ENCODE measurements around the gene PRR19. TPM values are rescaled to one million over a fixed set of nuclear protein-coding genes. Genes with fewer than 3 reads are reported as not detected.

Gene PRR19
- total RNA-seq, 1 experiment from 2014 or later, result not detected

GRCh38 chr19:42303876-42304275, 1.9 kb downstream of the PRR19 start:
- DNase-seq (no peak), ATAC-seq (no peak)
- H3F3A ChIP-seq (ENCODE audit: low read length, unreplicated experiment), result no peaks in the 10 kb centered on the region
- no peaks in the 10 kb centered on the region for H3K9me3 ChIP-seq (ENCODE audit: low read length)
- POLR2A ChIA-PET (ENCODE audit: unreplicated experiment), result no interaction called here
- no peak overlapping the region for H3K9ac ChIP-seq (ENCODE audit: low read length)
- TF ChIP-seq CTCF (conservative IDR thresholded peaks at IDR 0.05; ENCODE audit: low read depth, low read length) (no peak), EZH2 (IDR thresholded peaks at IDR 0.05; ENCODE audit: low read length, unreplicated experiment) (no peak), EZH2phosphoT487 (IDR thresholded peaks at IDR 0.05; ENCODE audit: borderline replicate concordance, low read length) (no peak)
- H2AFZ ChIP-seq (ENCODE audit: low read length), result no peak overlapping the region
- CTCF ChIA-PET, result no interaction called here
- H3K27me3 ChIP-seq (ENCODE audit: low read length), result no peaks in the 10 kb centered on the region
- BruUV-seq (replicated peaks), result no TSS peak
- H3K27ac ChIP-seq (ENCODE audit: low read length), result no peak overlapping the region
- H3K9me2 ChIP-seq (replicated peaks; ENCODE audit: low read length), result no peaks in the 10 kb centered on the region
- no peak overlapping the region for H3K4me2 ChIP-seq (ENCODE audit: low read length)
- H4K20me1 ChIP-seq (ENCODE audit: low read length), result no peaks in the 10 kb centered on the region
- no peak overlapping the region for H3K4me3 ChIP-seq (ENCODE audit: low read length)
- H3K4me1 ChIP-seq (ENCODE audit: insufficient read depth, low read length), result no peaks in the 10 kb centered on the region
- no peaks in the 10 kb centered on the region for H3K36me3 ChIP-seq (ENCODE audit: low read depth, low read length)
- intact Hi-C loops (cut with micrococcal nuclease), result no loop called here
- H3K79me2 ChIP-seq (ENCODE audit: low read length), result no peaks in the 10 kb centered on the region

DNA sequence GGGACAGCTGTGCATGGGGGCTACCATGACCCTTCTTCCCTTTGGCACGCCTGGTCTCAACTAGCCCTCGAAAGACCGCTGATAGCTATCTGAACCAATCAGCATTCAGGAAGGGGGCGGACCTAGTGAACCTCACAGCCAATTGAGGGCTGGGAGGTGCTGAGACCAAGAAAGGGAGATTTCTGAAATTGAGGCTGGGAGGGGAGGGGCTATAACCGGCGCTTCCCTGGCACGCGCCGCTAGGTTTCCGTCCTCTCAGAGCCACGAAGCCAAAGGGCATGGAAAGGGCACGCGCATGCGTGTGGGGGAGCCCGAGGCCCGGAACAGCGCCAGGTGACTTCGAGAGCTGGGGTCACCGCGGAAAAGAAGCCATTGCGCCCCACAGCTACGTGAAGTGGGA, 4.7 kb downstream of the PRR19 start:
- Histone ChIP-seq H3K27me3 (ENCODE audit: low read length) (no peaks in the 10 kb centered on the region), H3F3A (ENCODE audit: low read length, unreplicated experiment) (no peaks in the 10 kb centered on the region), H3K79me2 (ENCODE audit: low read length) (no peaks in the 10 kb centered on the region), H3K36me3 (ENCODE audit: low read depth, low read length) (no peaks in the 10 kb centered on the region), H3K9ac (ENCODE audit: low read length) (no peak overlapping the region), H3K9me2 (replicated peaks; ENCODE audit: low read length) (no peaks in the 10 kb centered on the region), H2AFZ (ENCODE audit: low read length) (no peak overlapping the region), H3K4me1 (ENCODE audit: insufficient read depth, low read length) (no peaks in the 10 kb centered on the region), H3K9me3 (ENCODE audit: low read length) (no peaks in the 10 kb centered on the region), H3K4me2 (ENCODE audit: low read length) (no peak overlapping the region), H3K4me3 (ENCODE audit: low read length) (no peak overlapping the region), H4K20me1 (ENCODE audit: low read length) (no peaks in the 10 kb centered on the region), H3K27ac (ENCODE audit: low read length) (no peak overlapping the region)
- intact Hi-C loops (cut with micrococcal nuclease), result no loop called here
- CTCF ChIA-PET, result no interaction called here
- POLR2A ChIA-PET (ENCODE audit: unreplicated experiment), result no interaction called here
- no peak for ATAC-seq
- BruUV-seq (replicated peaks), result no TSS peak
- no peak for DNase-seq
- no peak for TF ChIP-seq CTCF (conservative IDR thresholded peaks at IDR 0.05; ENCODE audit: low read depth, low read length)
- no peak for TF ChIP-seq EZH2phosphoT487 (IDR thresholded peaks at IDR 0.05; ENCODE audit: borderline replicate concordance, low read length)
- no peak for TF ChIP-seq EZH2 (IDR thresholded peaks at IDR 0.05; ENCODE audit: low read length, unreplicated experiment)

DNA sequence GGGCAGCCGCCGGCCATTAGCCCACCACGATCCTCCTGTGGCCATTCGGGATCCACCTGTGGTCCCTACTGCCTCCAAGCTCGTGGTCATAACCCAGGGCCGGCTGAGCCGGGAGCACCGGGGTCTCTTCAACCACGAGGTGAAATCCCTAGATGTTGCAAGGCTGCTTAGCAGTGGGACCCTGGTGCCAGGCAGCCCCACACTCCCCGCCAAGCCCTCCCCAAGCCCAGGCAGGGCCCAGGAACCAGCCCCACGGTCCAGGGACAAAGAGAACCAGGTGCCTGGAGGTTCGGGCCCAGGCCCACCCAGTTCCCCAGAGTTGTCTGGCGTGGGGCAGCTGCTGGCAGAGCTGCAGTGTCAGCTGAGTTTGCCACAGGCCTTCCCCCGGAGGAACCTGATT, 7.8 kb downstream of the PRR19 start:
- no peak overlapping the region for H3K9ac ChIP-seq (ENCODE audit: low read length)
- CTCF ChIA-PET, result no interaction called here
- no peak overlapping the region for H3K4me2 ChIP-seq (ENCODE audit: low read length)
- H3K4me1 ChIP-seq (ENCODE audit: insufficient read depth, low read length), result no peaks in the 10 kb centered on the region
- POLR2A ChIA-PET (ENCODE audit: unreplicated experiment), result no interaction called here
- ATAC-seq (no peak), DNase-seq (no peak)
- no peaks in the 10 kb centered on the region for H4K20me1 ChIP-seq (ENCODE audit: low read length)
- H3K79me2 ChIP-seq (ENCODE audit: low read length), result no peaks in the 10 kb centered on the region
- TF ChIP-seq EZH2 (IDR thresholded peaks at IDR 0.05; ENCODE audit: low read length, unreplicated experiment), result no peak
- no peak for TF ChIP-seq CTCF (conservative IDR thresholded peaks at IDR 0.05; ENCODE audit: low read depth, low read length)
- no peak for TF ChIP-seq EZH2phosphoT487 (IDR thresholded peaks at IDR 0.05; ENCODE audit: borderline replicate concordance, low read length)
- no peaks in the 10 kb centered on the region for H3K9me2 ChIP-seq (replicated peaks; ENCODE audit: low read length)
- no peak overlapping the region for H3K27ac ChIP-seq (ENCODE audit: low read length)
- H3K27me3 ChIP-seq (ENCODE audit: low read length), result no peaks in the 10 kb centered on the region
- no peak overlapping the region for H3K4me3 ChIP-seq (ENCODE audit: low read length)
- H3K36me3 ChIP-seq (ENCODE audit: low read depth, low read length), result no peaks in the 10 kb centered on the region
- intact Hi-C loops (cut with micrococcal nuclease), result no loop called here
- no peaks in the 10 kb centered on the region for H3F3A ChIP-seq (ENCODE audit: low read length, unreplicated experiment)
- BruUV-seq (replicated peaks), result no TSS peak
- H3K9me3 ChIP-seq (ENCODE audit: low read length), result no peaks in the 10 kb centered on the region
- H2AFZ ChIP-seq (ENCODE audit: low read length), result no peak overlapping the region

Measured in PC-3 (cell line).